ENCODE measurements around the gene HDX.
"Not testable (repeated sequence)": the region's sequence is repeated elsewhere in the genome, so short reads cannot be mapped to it uniquely, and the experiment has no call there.

HDX gene

DNA sequence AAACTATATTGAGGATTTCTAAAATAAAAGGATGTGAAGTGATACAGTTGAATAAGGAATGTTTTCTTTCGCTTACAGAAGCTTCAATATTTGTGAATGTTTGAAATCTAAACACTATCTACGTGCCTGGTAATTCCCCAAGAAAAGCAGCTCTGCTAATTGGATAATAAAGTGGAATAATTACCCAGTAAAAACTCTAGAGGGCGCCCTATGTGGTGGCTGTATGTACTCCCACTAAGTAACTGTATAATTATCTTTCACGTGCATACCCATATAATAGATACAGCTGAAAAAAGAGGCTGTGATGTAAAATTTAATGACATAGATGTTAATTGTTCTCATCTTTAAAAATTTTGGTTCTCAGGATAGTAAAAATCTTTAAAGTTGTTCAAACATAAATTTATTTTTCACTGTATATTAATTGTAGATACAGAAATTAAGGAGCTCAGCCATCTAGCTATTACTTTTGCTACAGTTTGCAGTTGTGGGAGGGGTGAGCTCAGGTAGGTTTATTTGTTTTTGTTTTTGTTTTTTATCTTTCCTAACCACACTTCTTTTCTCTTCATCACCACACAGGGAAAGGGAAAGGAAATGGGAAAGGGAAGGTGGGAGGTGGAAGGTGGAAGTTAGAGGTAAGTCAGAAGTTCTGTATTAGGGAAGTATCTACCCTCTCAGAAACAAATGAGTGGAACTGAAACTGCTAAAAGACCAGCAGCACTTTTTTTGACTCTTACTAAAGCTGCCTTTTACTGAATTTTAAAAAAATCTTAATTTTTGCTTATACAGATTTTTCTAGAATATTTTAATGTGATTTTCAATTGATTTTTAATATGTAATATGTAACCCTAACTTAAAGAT, 162.5 kb downstream of the HDX start:
- no peak for DNase-seq

DNA sequence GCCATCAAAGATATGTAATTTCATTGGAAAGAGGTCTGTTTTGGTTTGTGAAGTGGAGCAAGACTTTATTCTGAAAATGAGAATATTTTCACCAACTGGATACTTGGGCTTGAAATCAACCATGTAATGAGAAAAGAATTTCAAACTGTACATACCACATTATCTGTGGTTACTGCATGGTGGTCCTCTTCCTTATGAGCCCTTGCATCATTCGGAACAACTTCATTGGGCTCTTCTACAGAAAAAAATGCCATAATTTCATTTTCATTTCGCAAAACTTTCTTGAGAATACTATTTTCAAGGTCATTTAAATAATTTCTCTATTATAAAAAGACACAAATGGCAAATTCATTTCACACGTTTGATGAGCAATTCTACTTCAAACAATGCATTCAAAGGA, 165.6 kb downstream of the HDX start:
- DNase-seq = no peak

GRCh38 chrX:84335121-84335520, 167.1 kb downstream of the HDX start:
- DNase-seq = no peak

DNA sequence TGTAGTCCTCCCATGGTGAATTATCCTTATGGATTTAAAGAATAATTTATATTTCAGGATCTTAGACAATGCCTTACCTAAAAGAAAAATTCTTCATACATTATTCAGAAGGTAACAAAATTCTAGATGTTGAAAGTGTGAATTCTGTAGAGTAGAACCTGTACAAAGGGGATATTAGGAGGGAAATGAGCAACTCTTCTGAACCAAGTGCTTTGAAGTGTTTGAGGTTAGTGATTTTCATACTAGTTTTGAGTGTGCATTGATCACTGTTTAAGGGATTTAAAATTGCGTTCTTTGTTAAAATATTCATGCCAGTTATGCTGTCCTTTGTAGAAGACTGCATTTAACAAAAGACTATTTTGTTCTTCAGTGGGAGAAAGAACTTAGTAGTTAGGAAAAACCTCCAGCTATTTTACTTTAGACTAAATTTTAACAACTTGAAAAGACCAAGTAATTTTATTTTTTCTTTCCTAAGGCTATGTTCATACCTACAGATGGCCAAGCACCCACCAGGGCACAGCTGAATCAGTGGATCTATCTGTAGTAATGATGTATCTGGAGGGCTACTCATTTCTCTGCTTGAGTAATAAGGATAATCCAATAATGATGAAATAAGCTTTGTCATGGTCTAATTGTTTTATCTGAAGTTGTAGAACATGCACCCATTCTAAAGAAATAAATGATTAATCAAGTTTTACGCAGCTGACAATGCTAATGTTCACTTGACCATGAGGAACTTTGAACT, 180.0 kb downstream of the HDX start:
- no peak for DNase-seq

DNA sequence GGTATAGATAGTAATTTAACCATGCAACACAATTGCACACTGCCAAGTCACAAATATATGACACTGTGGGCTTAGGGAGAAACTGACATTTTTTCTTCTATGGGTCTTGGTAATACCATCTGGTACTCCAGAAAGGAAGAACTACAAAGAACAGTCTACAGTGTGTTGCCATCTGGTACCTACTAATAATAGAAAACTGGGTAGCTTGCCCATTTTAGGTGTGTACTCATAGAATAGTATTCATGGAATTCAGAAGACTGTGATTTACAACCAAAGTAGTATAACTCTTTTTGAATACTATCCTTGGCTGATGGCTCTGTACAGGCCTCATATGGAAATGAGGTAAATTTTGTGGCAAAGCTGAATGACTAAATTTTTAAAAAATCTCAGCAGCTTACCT, 181.6 kb downstream of the HDX start:
- DNase-seq = no peak

DNA sequence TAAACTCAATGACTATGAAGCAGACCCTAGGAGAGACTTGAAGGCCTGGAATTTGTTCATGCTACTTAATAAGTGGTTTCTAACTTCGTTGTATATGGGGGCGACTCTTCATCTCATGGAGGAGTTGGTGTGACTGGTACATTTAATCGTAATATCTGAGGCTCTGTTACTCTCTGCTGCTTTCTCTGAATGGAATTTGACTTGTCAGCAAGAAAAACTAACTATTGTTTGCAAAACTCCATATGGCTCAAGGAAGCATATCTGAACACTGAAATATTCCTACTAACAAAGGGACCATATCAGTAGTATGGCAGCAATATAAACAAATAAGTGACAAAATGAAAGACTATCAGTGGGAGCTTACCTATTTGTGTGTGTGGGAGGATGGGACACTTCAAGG, 182.2 kb downstream of the HDX start:
- DNase-seq = no peak

- DNase-seq = no peak
These were observed 183.6 kb downstream of the HDX start for GRCh38 chrX:84318661-84319060.

DNA sequence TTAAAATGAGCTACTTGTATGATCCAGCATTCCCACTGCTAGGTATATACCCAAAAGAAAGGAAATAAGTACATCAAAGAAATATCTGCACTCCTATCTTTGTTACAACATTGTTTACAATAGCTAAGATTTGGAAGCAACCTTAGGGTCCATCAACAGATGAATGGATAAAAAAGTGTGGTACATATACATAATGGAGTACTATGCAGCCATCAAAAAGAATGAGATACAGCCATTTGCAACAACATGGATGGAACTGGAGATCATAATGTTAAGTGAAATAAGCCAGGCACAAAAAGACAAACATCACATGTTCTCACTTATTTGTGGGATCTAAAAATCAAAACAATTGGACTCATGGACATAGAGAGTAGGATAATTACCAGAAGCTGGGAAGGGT, 186.3 kb downstream of the HDX start:
- not testable (repeated sequence) for DNase-seq

All from NCI-H1417 treated with DMSO at 0.1 percent for 48 hours (cell line).